BLaER1 treated with 17β-estradiol and CSF1 and Interleukin-3, amounts not matched to agents 10 nM and 100 nM (cell line): ENCODE data around the gene CNGB1.

Experiments
- H3K27ac ChIP-seq, 11 experiments: shearing (Covaris generic); formaldehyde crosslinking; 2 replicates each; pipeline ENCODE4 v1.8.1; 2022
- H3K27me3 ChIP-seq, 11 experiments: shearing (Covaris generic); formaldehyde crosslinking; 2 replicates each; pipeline ENCODE4 v1.8.1; 2022
- H3K36me3 ChIP-seq, 11 experiments: shearing (Covaris generic); formaldehyde crosslinking; 2 replicates each; pipeline ENCODE4 v1.8.1; 2022
- H3K4me1 ChIP-seq, 10 experiments: shearing (Covaris generic); formaldehyde crosslinking; 2 replicates each; pipeline ENCODE4 v1.8.1; 2022
- H3K4me2 ChIP-seq, 11 experiments: shearing (Covaris generic); formaldehyde crosslinking; 2 replicates each; pipeline ENCODE4 v1.8.1; 2022
- H3K4me3 ChIP-seq, 10 experiments: shearing (Covaris generic); formaldehyde crosslinking; 2 replicates each; pipeline ENCODE4 v1.8.1; 2022
- H3K9ac ChIP-seq, 11 experiments: shearing (Covaris generic); formaldehyde crosslinking; 2 replicates each; pipeline ENCODE4 v1.8.1; 2022
- H3K9me3 ChIP-seq, 11 experiments: shearing (Covaris generic); formaldehyde crosslinking; replicated peaks in 1 of 11; 2 replicates each; pipeline ENCODE4 v1.8.1; 2022
- H4K20me1 ChIP-seq, 11 experiments: shearing (Covaris generic); formaldehyde crosslinking; 2 replicates each; pipeline ENCODE4 v1.8.1; 2022
- Cebpa-rat ChIP-seq, 11 experiments: shearing (Covaris generic); IDR thresholded peaks; 2 replicates each; pipeline ENCODE4 v1.8.1; 2022

Gene CNGB1

GRCh38 chr16:57886427-57886826 is 84.5 kb downstream of the CNGB1 start:
- Histone ChIP-seq H3K36me3 (no peaks in the 10 kb centered on the region), H3K27ac (no peak overlapping the region), H3K9me3 (no peaks in the 10 kb centered on the region), H3K27me3 (no peaks in the 10 kb centered on the region), H3K4me3 (no peak overlapping the region), H3K9ac (no peak overlapping the region), H3K4me2 (peak overlapping the region in 3 of 11 experiments; percentile 1 to 23 (median 13); a peak in 3 of 22 replicates), H3K4me1 (peaks cover 0 to 61% (median 0%) of the 10 kb centered on the region in 10 experiments; a peak in 8 of 20 replicates), H4K20me1 (no peaks in the 10 kb centered on the region)
- no peak for TF ChIP-seq Cebpa-rat (IDR thresholded peaks at IDR 0.05)

- no peak overlapping the region for H3K4me3 ChIP-seq
- TF ChIP-seq Cebpa-rat (IDR thresholded peaks at IDR 0.05), result no peak
- no peak overlapping the region for H3K9ac ChIP-seq
Measured at GRCh38 chr16:57884655-57885133, 86.2 kb downstream of the CNGB1 start.

GRCh38 chr16:57883953-57884654 is 86.8 kb downstream of the CNGB1 start:
- Histone ChIP-seq H3K27ac (no peak overlapping the region), H3K36me3 (no peaks in the 10 kb centered on the region), H4K20me1 (no peaks in the 10 kb centered on the region), H3K27me3 (no peaks in the 10 kb centered on the region), H3K9me3 (no peaks in the 10 kb centered on the region), H3K9ac (no peak overlapping the region), H3K4me1 (peaks cover 0 to 39% (median 0%) of the 10 kb centered on the region in 10 experiments; a peak in 7 of 20 replicates), H3K4me2 (no peak overlapping the region), H3K4me3 (no peak overlapping the region)
- TF ChIP-seq Cebpa-rat (IDR thresholded peaks at IDR 0.05), result no peak

More at GRCh38 chr16:57884655-57885133, 86.2 kb downstream of the CNGB1 start:
- no peaks in the 10 kb centered on the region for H3K36me3 ChIP-seq
- no peak overlapping the region for H3K27ac ChIP-seq
- H3K4me1 ChIP-seq, result peaks cover 0 to 43% (median 0%) of the 10 kb centered on the region in 10 experiments; a peak in 8 of 20 replicates
- H3K4me2 ChIP-seq, result no peak overlapping the region
- no peaks in the 10 kb centered on the region for H3K27me3 ChIP-seq
- H4K20me1 ChIP-seq, result no peaks in the 10 kb centered on the region
- no peaks in the 10 kb centered on the region for H3K9me3 ChIP-seq

GRCh38 chr16:57883480-57883879 is 87.4 kb downstream of the CNGB1 start:
- no peaks in the 10 kb centered on the region for H3K36me3 ChIP-seq
- no peaks in the 10 kb centered on the region for H4K20me1 ChIP-seq
- no peaks in the 10 kb centered on the region for H3K9me3 ChIP-seq
- no peak overlapping the region for H3K9ac ChIP-seq
- H3K4me1 ChIP-seq, result peaks cover 0 to 39% (median 0%) of the 10 kb centered on the region in 10 experiments; a peak in 6 of 20 replicates
- H3K27me3 ChIP-seq, result no peaks in the 10 kb centered on the region
- H3K27ac ChIP-seq, result no peak overlapping the region
- H3K4me2 ChIP-seq, result no peak overlapping the region
- TF ChIP-seq Cebpa-rat (IDR thresholded peaks at IDR 0.05), result no peak
- H3K4me3 ChIP-seq, result no peak overlapping the region

- H3K27ac ChIP-seq, result no peak overlapping the region
Measured at GRCh38 chr16:57882792-57883191, 88.1 kb downstream of the CNGB1 start.

GRCh38 chr16:57882206-57882605 is 88.7 kb downstream of the CNGB1 start:
- no peak for TF ChIP-seq Cebpa-rat (IDR thresholded peaks at IDR 0.05)
- peaks cover 0 to 29% (median 0%) of the 10 kb centered on the region in 10 experiments; a peak in 4 of 20 replicates for H3K4me1 ChIP-seq

More at GRCh38 chr16:57882792-57883191, 88.1 kb downstream of the CNGB1 start:
- no peaks in the 10 kb centered on the region for H3K36me3 ChIP-seq
- TF ChIP-seq Cebpa-rat (IDR thresholded peaks at IDR 0.05), result no peak
- H3K4me3 ChIP-seq, result no peak overlapping the region
- no peaks in the 10 kb centered on the region for H4K20me1 ChIP-seq
- peaks cover 0 to 35% (median 0%) of the 10 kb centered on the region in 10 experiments; a peak in 5 of 20 replicates for H3K4me1 ChIP-seq
- H3K9me3 ChIP-seq, result no peaks in the 10 kb centered on the region
- H3K4me2 ChIP-seq, result no peak overlapping the region
- no peak overlapping the region for H3K9ac ChIP-seq
- no peaks in the 10 kb centered on the region for H3K27me3 ChIP-seq

GRCh38 chr16:57878586-57878985 is 92.3 kb downstream of the CNGB1 start:
- H3K4me3 ChIP-seq, result no peak overlapping the region
- no peak overlapping the region for H3K9ac ChIP-seq
- no peaks in the 10 kb centered on the region for H4K20me1 ChIP-seq
- peaks cover 0 to 16% (median 0%) of the 10 kb centered on the region in 10 experiments; a peak in 3 of 20 replicates for H3K4me1 ChIP-seq
- no peaks in the 10 kb centered on the region for H3K36me3 ChIP-seq
- TF ChIP-seq Cebpa-rat (IDR thresholded peaks at IDR 0.05), result no peak
- no peaks in the 10 kb centered on the region for H3K27me3 ChIP-seq
- H3K4me2 ChIP-seq, result peak overlapping the region in 1 of 11 experiments; percentile 0; a peak in 1 of 22 replicates
- H3K27ac ChIP-seq, result no peak overlapping the region
- no peaks in the 10 kb centered on the region for H3K9me3 ChIP-seq

More at GRCh38 chr16:57882206-57882605, 88.7 kb downstream of the CNGB1 start:
- H3K27me3 ChIP-seq, result no peaks in the 10 kb centered on the region
- no peaks in the 10 kb centered on the region for H3K36me3 ChIP-seq
- no peak overlapping the region for H3K27ac ChIP-seq
- no peak overlapping the region for H3K4me3 ChIP-seq
- no peaks in the 10 kb centered on the region for H4K20me1 ChIP-seq
- H3K4me2 ChIP-seq, result no peak overlapping the region
- H3K9ac ChIP-seq, result no peak overlapping the region
- H3K9me3 ChIP-seq, result no peaks in the 10 kb centered on the region

- TF ChIP-seq Cebpa-rat (IDR thresholded peaks at IDR 0.05), result no peak
- no peak overlapping the region for H3K4me2 ChIP-seq
Measured at GRCh38 chr16:57876210-57876609, 94.7 kb downstream of the CNGB1 start.

GRCh38 chr16:57875347-57875746 is 95.6 kb downstream of the CNGB1 start:
- Histone ChIP-seq H3K36me3 (no peaks in the 10 kb centered on the region), H3K9ac (no peak overlapping the region), H3K27ac (no peak overlapping the region), H4K20me1 (no peaks in the 10 kb centered on the region), H3K4me3 (no peak overlapping the region), H3K4me2 (no peak overlapping the region), H3K4me1 (peaks cover 0 to 39% (median 9%) of the 10 kb centered on the region in 10 experiments; a peak in 16 of 20 replicates), H3K9me3 (no peaks in the 10 kb centered on the region), H3K27me3 (no peaks in the 10 kb centered on the region)
- TF ChIP-seq Cebpa-rat (IDR thresholded peaks at IDR 0.05), result no peak

More at GRCh38 chr16:57876210-57876609, 94.7 kb downstream of the CNGB1 start:
- H3K27me3 ChIP-seq, result no peaks in the 10 kb centered on the region
- no peak overlapping the region for H3K9ac ChIP-seq
- no peaks in the 10 kb centered on the region for H3K36me3 ChIP-seq
- no peaks in the 10 kb centered on the region for H3K9me3 ChIP-seq
- H3K4me3 ChIP-seq, result no peak overlapping the region
- no peaks in the 10 kb centered on the region for H4K20me1 ChIP-seq
- H3K27ac ChIP-seq, result no peak overlapping the region
- H3K4me1 ChIP-seq, result peaks cover 0 to 30% (median 8%) of the 10 kb centered on the region in 10 experiments; a peak in 15 of 20 replicates
